Measurements from ENCODE around the gene ATP9A. TPM values are rescaled to one million over a fixed set of nuclear protein-coding genes. Genes with fewer than 3 reads are reported as not detected.

The ATP9A gene
- total RNA-seq, 1 experiment from 2014 or later = 12.1 TPM

DNA sequence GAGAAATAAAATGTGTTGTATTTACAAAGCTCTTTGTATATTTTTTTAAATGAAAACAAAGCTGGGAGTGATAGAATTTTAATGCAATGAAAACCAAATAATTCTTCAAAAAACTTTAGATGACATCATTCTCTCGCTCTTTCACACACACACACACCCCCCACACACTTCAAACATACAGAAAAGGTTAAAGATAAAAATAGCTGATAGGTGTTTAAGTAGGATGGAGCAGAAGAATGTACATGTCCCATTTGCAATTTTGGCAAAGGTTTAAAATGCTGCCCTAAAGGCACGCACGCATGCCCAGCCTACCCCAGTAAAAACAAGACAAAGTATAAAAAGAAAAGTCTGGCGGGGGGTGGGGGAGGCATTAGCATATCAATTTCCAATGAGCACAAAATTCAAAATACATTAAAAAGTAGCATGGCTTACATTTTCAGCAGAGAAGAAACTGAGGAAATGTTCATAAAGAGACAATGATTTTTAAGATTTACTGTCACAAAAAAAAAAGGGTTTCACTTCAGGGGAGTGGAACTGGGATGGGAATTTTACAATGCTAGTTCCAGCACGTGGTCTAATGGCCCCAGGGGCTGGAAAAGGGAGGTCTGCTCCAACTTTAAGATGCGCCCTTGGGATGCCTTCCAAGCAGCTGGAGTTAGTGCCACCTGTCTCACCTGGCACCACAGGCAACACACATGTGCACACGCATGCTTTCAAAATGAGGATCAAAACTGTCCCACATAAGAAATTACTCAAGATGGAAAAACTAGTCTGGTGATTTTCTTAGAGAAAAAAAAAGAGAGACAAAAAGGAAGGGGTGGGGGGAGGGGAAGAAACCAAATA is 170.6 kb downstream of the ATP9A start:
- no peaks in the 10 kb centered on the region for H3K23me2 ChIP-seq (ENCODE audit: insufficient read length, low read depth, low read length, poor library complexity, severe bottlenecking)
- H3K27ac ChIP-seq (ENCODE audit: insufficient read length, low read depth, low read length) = no peak overlapping the region
- no peak overlapping the region for H3K4me2 ChIP-seq (ENCODE audit: insufficient read depth, insufficient read length, low read length)
- H3K9ac ChIP-seq (ENCODE audit: extremely low read depth, insufficient read length, low read length) = no peak overlapping the region
- H3K4me1 ChIP-seq (ENCODE audit: insufficient read depth, low read length) = peaks cover 4% of the 10 kb centered on the region; the same call in 1 of the 2 replicates
- WGBS (ENCODE audit: extremely low coverage, insufficient read length, low lambda C conversion rate) = no CpG with 5 or more reads among the region's 7 CpGs
- H2BK15ac ChIP-seq (ENCODE audit: low read depth, low read length) = no peak overlapping the region
- no peak overlapping the region for H3K56ac ChIP-seq (ENCODE audit: insufficient read length, low read depth, low read length)
- H3K23ac ChIP-seq (ENCODE audit: insufficient read length, low read depth, low read length) = no peak overlapping the region
- Mint-ChIP-seq H3K9me3 (no peaks in the 10 kb centered on the region), H3K27ac (no peak overlapping the region; a peak in 1 of 7 replicates), H3K4me3 (no peak overlapping the region), H3K27me3 (ENCODE audit: low read depth) (peaks cover 3% of the 10 kb centered on the region; the same call in 1 of the 2 replicates), H3K4me1 (peaks cover 33 to 36% of the 10 kb centered on the region in 2 experiments), H3K36me3 (ENCODE audit: insufficient read depth in 1 of 3, low read depth in 3 of 3) (peaks cover 0 to 4% (median 0%) of the 10 kb centered on the region in 3 experiments; a peak in 2 of 7 replicates)
- no peaks in the 10 kb centered on the region for H3K79me1 ChIP-seq (ENCODE audit: insufficient read depth, low read depth, low read length, poor library complexity, severe bottlenecking)
- no peak overlapping the region for H2BK20ac ChIP-seq (ENCODE audit: low read depth, low read length, poor library complexity, severe bottlenecking)
- H4K91ac ChIP-seq (ENCODE audit: insufficient read length, low read depth, low read length) = no peak overlapping the region
- no peak overlapping the region for H4K8ac ChIP-seq (replicated peaks; ENCODE audit: insufficient read length, low read depth, low read length)
- H4K5ac ChIP-seq (ENCODE audit: insufficient read length, low read depth, low read length) = no peak overlapping the region
- H3T11ph ChIP-seq (ENCODE audit: low read length) = no peak overlapping the region
- H2AK5ac ChIP-seq (ENCODE audit: insufficient read length, low read length) = no peak overlapping the region
- no peak overlapping the region for H3K18ac ChIP-seq (ENCODE audit: insufficient read length, low read depth, low read length)
- H2BK12ac ChIP-seq (ENCODE audit: insufficient read length, low read depth, low read length) = no peak overlapping the region
- H3K9me3 ChIP-seq (ENCODE audit: control insufficient read depth, low read depth, low read length) = no peaks in the 10 kb centered on the region
- TF ChIP-seq, protein P1, sequence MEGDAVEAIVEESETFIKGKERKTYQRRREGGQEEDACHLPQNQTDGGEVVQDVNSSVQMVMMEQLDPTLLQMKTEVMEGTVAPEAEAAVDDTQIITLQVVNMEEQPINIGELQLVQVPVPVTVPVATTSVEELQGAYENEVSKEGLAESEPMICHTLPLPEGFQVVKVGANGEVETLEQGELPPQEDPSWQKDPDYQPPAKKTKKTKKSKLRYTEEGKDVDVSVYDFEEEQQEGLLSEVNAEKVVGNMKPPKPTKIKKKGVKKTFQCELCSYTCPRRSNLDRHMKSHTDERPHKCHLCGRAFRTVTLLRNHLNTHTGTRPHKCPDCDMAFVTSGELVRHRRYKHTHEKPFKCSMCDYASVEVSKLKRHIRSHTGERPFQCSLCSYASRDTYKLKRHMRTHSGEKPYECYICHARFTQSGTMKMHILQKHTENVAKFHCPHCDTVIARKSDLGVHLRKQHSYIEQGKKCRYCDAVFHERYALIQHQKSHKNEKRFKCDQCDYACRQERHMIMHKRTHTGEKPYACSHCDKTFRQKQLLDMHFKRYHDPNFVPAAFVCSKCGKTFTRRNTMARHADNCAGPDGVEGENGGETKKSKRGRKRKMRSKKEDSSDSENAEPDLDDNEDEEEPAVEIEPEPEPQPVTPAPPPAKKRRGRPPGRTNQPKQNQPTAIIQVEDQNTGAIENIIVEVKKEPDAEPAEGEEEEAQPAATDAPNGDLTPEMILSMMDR (conservative IDR thresholded peaks at IDR 0.05) = no peak
- no peak overlapping the region for H3K14ac ChIP-seq (ENCODE audit: insufficient read depth, low read length)
- H2BK5ac ChIP-seq (ENCODE audit: insufficient read length, low read length) = no peak overlapping the region
- DNase-seq = no peak
- no peak overlapping the region for H2BK120ac ChIP-seq (ENCODE audit: low read depth, low read length, poor library complexity, severe bottlenecking)
- no peak overlapping the region for H3K4ac ChIP-seq (ENCODE audit: low read depth, low read length)
- no peaks in the 10 kb centered on the region for H3K27me3 ChIP-seq (ENCODE audit: insufficient read depth, low read length)
- H2AFZ ChIP-seq (ENCODE audit: low read length) = no peak overlapping the region
- no peaks in the 10 kb centered on the region for H3K79me2 ChIP-seq (ENCODE audit: insufficient read depth, low read length)
- no peaks in the 10 kb centered on the region for H4K20me1 ChIP-seq (ENCODE audit: control insufficient read depth, insufficient read depth, insufficient read length)

Measured in H9 (cell line).